GM12892 (cell line): ENCODE measurements around the gene PTPRK.

Source experiments
- POLR2A ChIP-seq: IDR thresholded peaks from 2 replicates; pipeline ENCODE4 v1.6.1; 2011; ENCODE audit warnings: low read depth, low read length, control low read depth
- POLR2AphosphoS5 ChIP-seq: IDR thresholded peaks from 2 replicates; pipeline ENCODE4 v1.6.1; 2011; ENCODE audit warnings: low read depth, low read length, control low read depth

DNA sequence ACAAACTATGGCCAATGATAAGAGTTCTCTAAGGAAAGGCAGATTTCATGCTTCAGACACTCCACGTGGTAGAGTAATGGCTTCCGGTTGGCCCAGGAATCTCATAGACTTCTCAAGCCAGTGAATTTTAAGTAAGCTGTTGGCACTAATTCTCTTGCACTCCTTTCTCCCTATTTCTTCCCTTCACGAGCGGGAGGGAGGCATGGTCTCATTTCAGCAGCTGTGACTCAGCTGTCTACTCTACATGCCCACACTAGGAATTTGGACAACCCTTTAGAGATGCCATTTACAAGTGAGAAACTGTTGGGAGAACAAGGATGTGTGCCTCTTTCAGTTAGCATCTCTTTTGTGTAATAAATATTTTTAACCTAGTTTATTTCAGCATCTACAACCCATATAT, 107.7 kb downstream of the PTPRK start:
- TF ChIP-seq POLR2A (no peak), POLR2AphosphoS5 (no peak)
